Endodermal cell (in vitro differentiated cells): Measurements from ENCODE around the gene PITPNC1. TPM values are rescaled to one million over a fixed set of nuclear protein-coding genes. Genes with fewer than 3 reads are reported as not detected.

Experiments used
- DNase-seq: peaks from one replicate; pipeline ENCODE4 v3.0.0-alpha.2; 2017
- H3K27ac ChIP-seq: 2 replicates; pipeline ENCODE4 v1.5.1; 2013; ENCODE audit warnings: mild to moderate bottlenecking, low read depth, low read length, moderate library complexity
- H3K27me3 ChIP-seq: 2 replicates; pipeline ENCODE4 v1.6.1; 2013; ENCODE audit warnings: mild to moderate bottlenecking, low read length, moderate library complexity; ENCODE audit not compliant: insufficient read depth, control insufficient read depth, poor library complexity, severe bottlenecking
- H3K36me3 ChIP-seq: 2 replicates; pipeline ENCODE4 v1.7.0; 2013; ENCODE audit warnings: mild to moderate bottlenecking, low read length, moderate library complexity; ENCODE audit not compliant: control insufficient read depth, insufficient read depth
- H3K4me1 ChIP-seq: one replicate; pipeline ENCODE4 v1.7.0; 2013; ENCODE audit warnings: low read length; ENCODE audit not compliant: control insufficient read depth, insufficient read depth
- H3K4me3 ChIP-seq: 2 replicates; pipeline ENCODE4 v1.5.1; 2013; ENCODE audit warnings: mild to moderate bottlenecking, low read length, moderate library complexity
- H3K9ac ChIP-seq: 2 replicates; pipeline ENCODE4 v1.6.1; 2013; ENCODE audit warnings: mild to moderate bottlenecking, low read length, moderate library complexity; ENCODE audit not compliant: poor library complexity, severe bottlenecking; ENCODE audit errors: extremely low read depth
- H3K9me3 ChIP-seq: 2 replicates; pipeline ENCODE4 v1.6.1; 2013; ENCODE audit warnings: mild to moderate bottlenecking, low read length, moderate library complexity; ENCODE audit not compliant: control insufficient read depth
- H3K27ac Mint-ChIP-seq: 2 replicates; pipeline ENCODE4 v1.8.0; 2020; ENCODE audit warnings: mixed read lengths
- H3K27me3 Mint-ChIP-seq: 2 replicates; pipeline ENCODE4 v1.8.0; 2021; ENCODE audit warnings: mild to moderate bottlenecking, mixed read lengths; ENCODE audit not compliant: insufficient read depth
- H3K36me3 Mint-ChIP-seq: 2 replicates; pipeline ENCODE4 v1.8.0; 2020; ENCODE audit warnings: low read depth, mixed read lengths
- H3K4me1 Mint-ChIP-seq: 2 replicates; pipeline ENCODE4 v1.8.0; 2020; ENCODE audit warnings: mixed read lengths
- H3K4me3 Mint-ChIP-seq: 2 replicates; pipeline ENCODE4 v1.8.0; 2020; ENCODE audit warnings: mild to moderate bottlenecking, moderate library complexity, mixed read lengths
- H3K9me3 Mint-ChIP-seq: 2 replicates; pipeline ENCODE4 v1.8.0; 2020; ENCODE audit warnings: mild to moderate bottlenecking, mixed read lengths
- WGBS, 2 experiments: methylation state at CpG; one replicate each; pipeline versions ENCODE4 v1.1.5 to v1.1.7; 2013; ENCODE audit warnings: missing lambda C conversion rate in 2 of 2, mixed read lengths in 1 of 2; ENCODE audit not compliant: insufficient coverage in 1 of 2, insufficient read length in 1 of 2; 5-methylcytosine and 5-hydroxymethylcytosine counted together
- total RNA-seq, 2 donors: library from RNA; stranded (reverse); fragmentation: NEBNext Ultra II Directional in 1 of 2; extraction: Animal tissue kit (Norgen Biotek cat#: 25700) in 1 of 2; gene quantifications; 2 replicates in 1 of 2; 3 replicates in 1 of 2; pipeline ENCODE4 v1.2.1, GENCODE V29; 2021
- TF ChIP-seq, protein P1 (sequence below): fragments of 200-600 bp; sonication (generic); conservative IDR thresholded peaks from 2 replicates; pipeline ENCODE4 v1.5.0; 2021; ENCODE audit warnings: antibody characterized with exemption, mild to moderate bottlenecking

The PITPNC1 gene
- total RNA-seq, 2 donors from 2014 or later = 28.9 to 36.4 TPM

DNA sequence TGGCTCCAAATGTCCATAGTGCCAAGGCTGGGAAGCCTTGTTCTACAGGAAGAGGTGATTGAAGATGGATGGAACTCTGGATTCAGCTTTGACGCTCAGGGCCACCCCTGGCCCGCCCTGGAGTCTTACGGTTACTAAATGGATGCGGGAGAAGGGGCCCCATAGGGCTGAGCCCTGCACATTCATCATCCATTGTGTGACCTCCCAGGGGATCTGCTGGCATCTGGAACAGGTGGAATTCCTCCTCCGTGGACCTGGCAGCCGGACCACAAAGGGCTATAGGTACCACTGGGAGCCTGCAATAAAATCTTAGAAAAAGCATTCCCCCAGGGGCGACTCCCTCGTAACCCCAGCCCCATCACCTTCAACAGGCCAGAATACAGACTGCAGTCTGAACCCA lies 259.2 kb downstream of the PITPNC1 start:
- Histone ChIP-seq H3K9me3 (no peaks in the 10 kb centered on the region), H3K9ac (no peak overlapping the region), H3K4me1 (no peaks in the 10 kb centered on the region), H3K36me3 (peaks cover 13% of the 10 kb centered on the region), H3K27me3 (no peaks in the 10 kb centered on the region), H3K4me3 (no peak overlapping the region), H3K27ac (no peak overlapping the region)
- WGBS, 2 experiments = 87 to 95% methylated on average over 5 to 8 of the region's 8 CpGs
- peaks cover 26% of the 10 kb centered on the region for H3K36me3 Mint-ChIP-seq
- H3K27me3 Mint-ChIP-seq = no peaks in the 10 kb centered on the region
- H3K9me3 Mint-ChIP-seq = no peaks in the 10 kb centered on the region
- TF ChIP-seq, protein P1, sequence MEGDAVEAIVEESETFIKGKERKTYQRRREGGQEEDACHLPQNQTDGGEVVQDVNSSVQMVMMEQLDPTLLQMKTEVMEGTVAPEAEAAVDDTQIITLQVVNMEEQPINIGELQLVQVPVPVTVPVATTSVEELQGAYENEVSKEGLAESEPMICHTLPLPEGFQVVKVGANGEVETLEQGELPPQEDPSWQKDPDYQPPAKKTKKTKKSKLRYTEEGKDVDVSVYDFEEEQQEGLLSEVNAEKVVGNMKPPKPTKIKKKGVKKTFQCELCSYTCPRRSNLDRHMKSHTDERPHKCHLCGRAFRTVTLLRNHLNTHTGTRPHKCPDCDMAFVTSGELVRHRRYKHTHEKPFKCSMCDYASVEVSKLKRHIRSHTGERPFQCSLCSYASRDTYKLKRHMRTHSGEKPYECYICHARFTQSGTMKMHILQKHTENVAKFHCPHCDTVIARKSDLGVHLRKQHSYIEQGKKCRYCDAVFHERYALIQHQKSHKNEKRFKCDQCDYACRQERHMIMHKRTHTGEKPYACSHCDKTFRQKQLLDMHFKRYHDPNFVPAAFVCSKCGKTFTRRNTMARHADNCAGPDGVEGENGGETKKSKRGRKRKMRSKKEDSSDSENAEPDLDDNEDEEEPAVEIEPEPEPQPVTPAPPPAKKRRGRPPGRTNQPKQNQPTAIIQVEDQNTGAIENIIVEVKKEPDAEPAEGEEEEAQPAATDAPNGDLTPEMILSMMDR = no peak
- peaks cover 3% of the 10 kb centered on the region for H3K4me1 Mint-ChIP-seq
- H3K27ac Mint-ChIP-seq = no peak overlapping the region
- DNase-seq = no peak
- no peak overlapping the region for H3K4me3 Mint-ChIP-seq

- WGBS, 2 experiments = 91 to 93% methylated on average over 10 to 13 of the region's 13 CpGs
- Histone ChIP-seq H3K9ac (no peak overlapping the region), H3K4me1 (no peaks in the 10 kb centered on the region), H3K9me3 (no peaks in the 10 kb centered on the region), H3K4me3 (no peak overlapping the region), H3K27me3 (no peaks in the 10 kb centered on the region), H3K27ac (no peak overlapping the region), H3K36me3 (peaks cover 10% of the 10 kb centered on the region)
- Mint-ChIP-seq H3K4me3 (no peak overlapping the region), H3K27ac (no peak overlapping the region), H3K27me3 (no peaks in the 10 kb centered on the region), H3K9me3 (no peaks in the 10 kb centered on the region), H3K4me1 (peaks cover 3% of the 10 kb centered on the region), H3K36me3 (peaks cover 22% of the 10 kb centered on the region)
- no peak for DNase-seq
- TF ChIP-seq, protein P1 = no peak
Observed at GRCh38 chr17:67636834-67637520, 259.9 kb downstream of the PITPNC1 start.

GRCh38 chr17:67637901-67638641 lies 261.0 kb downstream of the PITPNC1 start:
- Histone ChIP-seq H3K9ac (no peak overlapping the region), H3K36me3 (peaks cover 2% of the 10 kb centered on the region), H3K4me1 (no peaks in the 10 kb centered on the region), H3K27ac (no peak overlapping the region), H3K27me3 (no peaks in the 10 kb centered on the region), H3K9me3 (no peaks in the 10 kb centered on the region), H3K4me3 (no peak overlapping the region)
- H3K27me3 Mint-ChIP-seq = no peaks in the 10 kb centered on the region
- TF ChIP-seq, protein P1 = no peak
- peaks cover 3% of the 10 kb centered on the region for H3K4me1 Mint-ChIP-seq
- no peak overlapping the region for H3K27ac Mint-ChIP-seq
- no peaks in the 10 kb centered on the region for H3K9me3 Mint-ChIP-seq
- WGBS, 2 experiments = 94 to 100% methylated on average over 5 to 8 of the region's 8 CpGs
- H3K4me3 Mint-ChIP-seq = no peak overlapping the region
- DNase-seq = no peak
- H3K36me3 Mint-ChIP-seq = peaks cover 15% of the 10 kb centered on the region
